ENCODE results near the gene RAPGEF6.
A peak's percentile ranks its signal among the peaks of the same experiment; 100 is the strongest.
"Not testable (repeated sequence)": the region's sequence is repeated elsewhere in the genome, so short reads cannot be mapped to it uniquely, and the experiment has no call there.

Gene RAPGEF6

GRCh38 chr5:131637694-131638093 is 2.7 kb upstream of the RAPGEF6 start:
- in situ Hi-C loops (cut with HindIII; ENCODE audit: low pct_unique_long_range_greater_than_20kb, low sequenced_read_pairs): no loop called here
- TF ChIP-seq JUND (IDR thresholded peaks at IDR 0.05; ENCODE audit: low read depth): no peak
- no peak for DNase-seq (ENCODE audit: low read depth in 1 of 2, low spot score in 1 of 2)

- TF ChIP-seq JUND (IDR thresholded peaks at IDR 0.05; ENCODE audit: low read depth): no peak
- peak in 1 of 2 experiments; percentile 41 for DNase-seq (ENCODE audit: low read depth in 1 of 2, low spot score in 1 of 2)
- in situ Hi-C loops (cut with HindIII; ENCODE audit: low pct_unique_long_range_greater_than_20kb, low sequenced_read_pairs): no loop called here
Observed at GRCh38 chr5:131635684-131636572, 899 bp upstream of the RAPGEF6 start.

DNA sequence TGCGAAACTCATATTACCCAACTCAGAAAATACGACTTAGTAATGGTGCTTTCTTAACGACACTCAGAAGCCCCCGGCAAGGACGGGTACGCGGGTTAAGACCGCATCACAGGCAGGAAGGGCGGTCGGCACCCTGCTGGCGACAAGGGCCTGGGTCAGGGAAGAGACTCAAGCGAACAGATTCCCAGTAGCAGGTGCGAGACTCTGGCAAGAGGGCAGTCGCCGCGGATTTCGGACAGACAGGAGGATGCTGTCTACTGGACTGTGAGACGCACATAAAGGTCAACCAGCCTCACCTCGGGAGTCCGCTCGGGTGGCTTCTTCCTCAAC is 398 bp downstream of the RAPGEF6 start:
- no peak for TF ChIP-seq JUND (IDR thresholded peaks at IDR 0.05; ENCODE audit: low read depth)
- DNase-seq (ENCODE audit: low read depth in 1 of 2, low spot score in 1 of 2): peak in 1 of 2 experiments; percentile 71
- in situ Hi-C loops (cut with HindIII; ENCODE audit: low pct_unique_long_range_greater_than_20kb, low sequenced_read_pairs): no loop called here

GRCh38 chr5:131634238-131634637 is 791 bp downstream of the RAPGEF6 start:
- no peak for DNase-seq (ENCODE audit: low read depth in 1 of 2, low spot score in 1 of 2)
- in situ Hi-C loops (cut with HindIII; ENCODE audit: low pct_unique_long_range_greater_than_20kb, low sequenced_read_pairs): no loop called here

GRCh38 chr5:131633830-131634229 is 1.2 kb downstream of the RAPGEF6 start:
- DNase-seq (ENCODE audit: low read depth in 1 of 2, low spot score in 1 of 2): no peak
- in situ Hi-C loops (cut with HindIII; ENCODE audit: low pct_unique_long_range_greater_than_20kb, low sequenced_read_pairs): no loop called here
- no peak for TF ChIP-seq JUND (IDR thresholded peaks at IDR 0.05; ENCODE audit: low read depth)

More at GRCh38 chr5:131634238-131634637, 791 bp downstream of the RAPGEF6 start:
- no peak for TF ChIP-seq JUND (IDR thresholded peaks at IDR 0.05; ENCODE audit: low read depth)

DNA sequence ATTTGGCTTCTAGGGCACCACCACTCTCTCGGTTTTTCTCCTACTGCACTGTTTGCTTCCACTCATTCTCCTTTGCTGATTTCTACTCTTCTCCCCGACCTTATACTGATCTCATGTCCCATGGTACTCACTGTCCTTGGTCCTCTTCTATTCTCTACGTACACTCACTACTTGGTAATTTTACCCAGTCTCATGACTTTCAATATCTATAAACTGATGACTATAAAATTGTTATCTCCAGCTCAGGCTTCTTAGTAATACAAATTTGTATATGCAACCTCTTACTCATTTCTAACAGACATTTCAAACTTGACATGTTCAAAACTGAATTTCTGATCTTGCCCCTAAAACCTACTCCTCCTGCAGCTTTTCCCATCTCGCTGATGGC is 4.1 kb downstream of the RAPGEF6 start:
- in situ Hi-C loops (cut with HindIII; ENCODE audit: low pct_unique_long_range_greater_than_20kb, low sequenced_read_pairs): no loop called here
- DNase-seq (ENCODE audit: low read depth in 1 of 2, low spot score in 1 of 2): no peak
- no peak for TF ChIP-seq JUND (IDR thresholded peaks at IDR 0.05; ENCODE audit: low read depth)

- in situ Hi-C loops (cut with HindIII; ENCODE audit: low pct_unique_long_range_greater_than_20kb, low sequenced_read_pairs): no loop called here
- TF ChIP-seq JUND (IDR thresholded peaks at IDR 0.05; ENCODE audit: low read depth): no peak
- no peak for DNase-seq (ENCODE audit: low read depth in 1 of 2, low spot score in 1 of 2)
Observed at GRCh38 chr5:131630208-131630962, 4.6 kb downstream of the RAPGEF6 start.

DNA sequence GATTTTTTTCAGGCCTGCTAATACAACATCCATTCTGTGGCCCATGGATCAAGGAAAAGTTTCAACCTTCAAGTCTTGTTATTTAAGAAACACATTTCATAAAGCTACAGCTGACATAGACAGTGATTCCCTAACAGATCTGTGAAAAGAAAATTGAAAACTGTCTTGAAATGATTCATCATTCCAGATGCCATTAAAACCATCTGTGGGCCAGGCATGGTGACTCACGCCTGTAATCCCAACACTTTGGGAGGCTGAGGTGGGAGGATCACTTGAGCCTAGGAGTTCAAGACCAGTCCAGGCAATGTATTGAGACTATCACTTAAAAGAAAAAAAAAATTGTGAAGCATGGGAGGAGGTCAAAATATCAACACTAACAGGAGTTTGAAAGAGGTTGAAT is 6.0 kb downstream of the RAPGEF6 start:
- no peak for DNase-seq (ENCODE audit: low read depth in 1 of 2, low spot score in 1 of 2)
- in situ Hi-C loops (cut with HindIII; ENCODE audit: low pct_unique_long_range_greater_than_20kb, low sequenced_read_pairs): no loop called here
- TF ChIP-seq JUND (IDR thresholded peaks at IDR 0.05; ENCODE audit: low read depth): no peak

DNA sequence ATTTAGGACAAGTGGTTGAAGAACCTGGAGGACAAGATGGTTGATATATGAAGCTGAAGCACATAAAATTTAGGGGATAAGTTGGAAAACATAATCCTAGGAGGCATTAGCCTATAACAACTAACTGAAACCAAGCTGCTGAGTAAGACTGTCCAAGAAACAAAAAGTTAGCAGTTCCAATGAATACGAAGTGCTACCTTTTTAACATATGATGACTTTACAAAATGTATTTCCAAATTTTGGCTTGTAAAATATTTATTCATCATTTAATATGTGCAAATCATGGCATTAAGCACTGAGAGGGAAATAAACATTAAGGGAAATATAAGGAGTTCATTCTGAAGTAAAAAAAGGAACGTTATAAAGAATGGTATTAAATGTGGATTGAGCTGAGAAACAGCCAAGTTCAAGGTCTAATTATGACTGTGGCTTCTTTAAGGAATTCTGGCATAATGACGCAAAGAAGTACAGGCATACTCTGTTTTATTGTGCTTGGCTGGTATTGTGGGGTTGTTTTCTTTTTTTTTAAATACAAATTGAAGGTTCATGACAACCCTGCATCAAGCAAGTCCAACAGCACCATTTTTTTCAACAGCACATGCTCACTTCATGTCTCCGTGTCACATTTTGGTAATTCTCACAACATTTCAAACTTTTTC is 7.7 kb downstream of the RAPGEF6 start:
- DNase-seq (ENCODE audit: low read depth in 1 of 2, low spot score in 1 of 2): no peak
- no peak for TF ChIP-seq JUND (IDR thresholded peaks at IDR 0.05; ENCODE audit: low read depth)
- in situ Hi-C loops (cut with HindIII; ENCODE audit: low pct_unique_long_range_greater_than_20kb, low sequenced_read_pairs): no loop called here

DNA sequence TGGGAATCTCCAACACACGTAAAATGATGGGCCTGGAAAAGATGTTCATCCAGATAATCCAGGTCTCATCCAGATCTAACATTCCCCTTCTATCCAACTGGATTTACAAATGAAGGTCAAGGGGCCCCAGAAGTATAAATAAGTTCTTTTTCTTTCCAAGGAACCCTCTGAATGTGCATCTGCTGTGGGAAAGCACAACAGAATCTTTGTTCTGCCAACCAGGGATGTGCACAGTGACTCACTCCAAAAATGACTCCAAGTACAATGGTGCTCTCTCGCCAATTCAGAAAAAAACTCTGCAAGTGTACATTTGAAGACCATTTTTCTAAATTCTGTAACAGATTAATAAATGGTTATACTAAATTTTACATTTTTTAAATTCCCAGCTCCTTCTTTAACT is 12.4 kb downstream of the RAPGEF6 start:
- no peak for DNase-seq (ENCODE audit: low read depth in 1 of 2, low spot score in 1 of 2)
- no peak for TF ChIP-seq JUND (IDR thresholded peaks at IDR 0.05; ENCODE audit: low read depth)
- in situ Hi-C loops (cut with HindIII; ENCODE audit: low pct_unique_long_range_greater_than_20kb, low sequenced_read_pairs): no loop called here

- DNase-seq (ENCODE audit: low read depth in 1 of 2, low spot score in 1 of 2); in situ Hi-C loops (cut with HindIII; ENCODE audit: low pct_unique_long_range_greater_than_20kb, low sequenced_read_pairs): not testable (repeated sequence)
Observed at GRCh38 chr5:131621164-131621563, 13.9 kb downstream of the RAPGEF6 start.

DNA sequence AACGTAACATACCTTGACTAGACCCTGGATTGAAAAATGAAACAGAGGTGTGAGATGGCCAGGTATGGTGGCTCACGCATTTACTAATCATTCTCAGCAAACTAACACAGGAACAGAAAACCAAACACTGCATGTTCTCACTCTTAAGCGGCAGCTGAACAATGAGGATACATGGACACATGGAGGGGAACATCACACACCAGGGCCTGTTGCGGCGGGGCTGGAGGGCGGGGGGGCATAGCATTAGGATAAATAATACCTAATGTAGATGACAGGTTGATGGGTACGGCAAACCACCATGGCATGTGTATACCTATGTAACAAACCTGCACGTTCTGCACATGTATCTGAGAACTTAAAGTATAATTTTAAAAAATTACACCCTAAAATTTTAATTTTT is 15.9 kb downstream of the RAPGEF6 start:
- DNase-seq (ENCODE audit: low read depth in 1 of 2, low spot score in 1 of 2): no peak
- no peak for TF ChIP-seq JUND (IDR thresholded peaks at IDR 0.05; ENCODE audit: low read depth)
- in situ Hi-C loops (cut with HindIII; ENCODE audit: low pct_unique_long_range_greater_than_20kb, low sequenced_read_pairs): no loop called here

Data from T47D (cell line).